Activated CD4-positive, alpha-beta T cell treated with anti-CD3 and anti-CD28 coated beads, Interleukin-2, amount 50 U/mL, for 48 hours (primary cell): Measurements from ENCODE around the gene U2AF2.

Source experiments
- DNase-seq, 2 experiments: peaks; one replicate each; pipeline ENCODE4 v3.0.0-alpha.2; 2020

Gene U2AF2

DNA sequence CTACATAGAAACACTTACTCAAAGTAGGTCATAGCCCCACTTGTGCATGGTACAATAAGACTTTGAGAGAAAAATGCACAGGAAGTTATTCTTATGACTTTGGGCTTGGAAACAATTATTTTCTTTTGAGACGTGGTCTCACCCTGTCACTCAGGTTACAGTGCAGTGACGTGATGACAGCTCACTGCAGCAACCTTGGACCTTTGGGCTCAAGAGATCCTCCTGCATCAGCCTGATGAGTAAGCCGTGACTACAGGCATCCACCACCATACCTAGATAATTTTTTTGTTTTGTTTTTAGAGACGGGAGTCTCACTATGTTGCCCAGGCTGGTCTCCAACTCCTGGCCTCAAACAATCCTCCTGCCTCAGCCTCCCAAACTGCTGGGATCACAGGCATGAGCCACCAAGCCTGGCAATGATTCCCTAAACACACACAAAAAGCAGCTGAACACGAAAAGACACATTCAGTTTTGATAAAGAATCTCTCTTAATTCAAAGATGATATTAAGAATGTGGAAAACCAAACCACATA is 65.4 kb downstream of the U2AF2 start:
- no peak for DNase-seq

GRCh38 chr19:55720801-55721200 is 66.0 kb downstream of the U2AF2 start:
- no peak for DNase-seq

DNA sequence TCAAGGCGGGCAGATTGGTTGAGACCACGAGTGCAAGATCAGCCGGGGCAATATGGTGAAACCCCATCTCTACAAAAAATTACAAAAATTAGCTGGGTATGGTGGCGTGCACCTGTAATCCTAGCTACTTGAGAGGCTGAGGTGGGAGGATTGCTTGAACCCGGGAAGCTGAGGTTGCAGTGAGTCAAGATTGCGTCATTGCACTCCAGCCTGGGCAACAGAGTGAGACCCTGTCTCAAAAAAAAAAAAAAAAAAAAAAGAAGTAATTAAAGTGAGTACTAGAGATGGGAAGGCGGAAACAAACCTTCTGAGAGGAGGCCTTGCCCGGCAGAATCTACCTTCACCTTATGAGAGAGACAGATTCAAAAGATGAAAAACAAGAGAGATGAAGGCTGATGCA is 68.7 kb downstream of the U2AF2 start:
- no peak for DNase-seq
